HepG2 (cell line): ENCODE data around the gene UBAP2. TPM values are rescaled to one million over a fixed set of nuclear protein-coding genes. Genes with fewer than 3 reads are reported as not detected.

Experiments
- ATAC-seq: fragments of 200-7000 bp; cut with Tn5 transposase; 3 replicates; pipeline ENCODE4 v1.9.1; 2020; ENCODE audit warnings: mild to moderate bottlenecking, moderate library complexity
- BruUV-seq: library from RNA; stranded (reverse); fragments of 400-500 nt; replicated peaks from 2 replicates; lab custom pipeline; 2021; lab: Mats Ljungman, UMichigan
- CTCF ChIA-PET: fragments of 300-600 bp; formaldehyde crosslinking; extraction: SDS; loops from one replicate; lab custom pipeline; 2021; ENCODE audit warnings: low total read pairs, inconsistent platforms, low intra/inter-chr PET ratio; lab: Yijun Ruan, JAX
- POLR2A ChIA-PET: fragments of 350-600 bp; sonication (Branson Sonifier 250); formaldehyde crosslinking; loops from one replicate; lab custom pipeline; 2020; ENCODE audit warnings: antibody characterized with exemption, inconsistent platforms; lab: Yijun Ruan, JAX
- DNase-seq: peaks from one replicate; pipeline ENCODE4 v3.0.0-alpha.2; 2015; ENCODE audit warnings: low spot score
- FAIRE-seq: peaks from 3 replicates; lab custom pipeline; 2011; peaks lifted over from hg19 to GRCh38; lab: Jason Lieb, UNC
- H2AFZ ChIP-seq: one replicate; pipeline ENCODE4 v1.6.1; 2011; ENCODE audit warnings: low read length, inconsistent platforms
- H3K27ac ChIP-seq: fragments of 300-600 bp; 3 replicates; pipeline ENCODE4 v1.8.0; 2011; ENCODE audit warnings: mixed run types, mild to moderate bottlenecking, mixed read lengths, low read length, inconsistent platforms; ENCODE audit not compliant: insufficient read depth; ENCODE audit errors: extremely low read length
- H3K27me3 ChIP-seq, 2 experiments: fragments of 200-600 bp in 1 of 2; 2 replicates in 1 of 2; 3 replicates in 1 of 2; pipeline versions ENCODE4 v1.6.0 to v1.8.0; 2011; ENCODE audit warnings: low read length in 2 of 2, mild to moderate bottlenecking in 2 of 2, moderate library complexity in 2 of 2, inconsistent platforms in 1 of 2; ENCODE audit not compliant: insufficient read depth in 2 of 2, control insufficient read depth in 1 of 2
- H3K36me3 ChIP-seq, 2 experiments: fragments of 200-600 bp in 1 of 2; replicated peaks in 1 of 2; 2 replicates in 1 of 2; 3 replicates in 1 of 2; pipeline versions ENCODE4 v1.5.1 to v1.8.0; 2011; ENCODE audit warnings: low read length in 2 of 2, inconsistent platforms in 1 of 2; ENCODE audit not compliant: insufficient read depth in 2 of 2, control insufficient read depth in 1 of 2
- H3K4me1 ChIP-seq: 2 replicates; pipeline ENCODE4 v1.5.1; 2012; ENCODE audit warnings: low read length, inconsistent platforms; ENCODE audit not compliant: insufficient read depth
- H3K4me2 ChIP-seq: 2 replicates; pipeline ENCODE4 v1.6.0; 2011; ENCODE audit warnings: low read depth, low read length, inconsistent platforms
- H3K4me3 ChIP-seq, 3 experiments: fragments of 200-600 bp in 1 of 3; sonication (generic), shearing (Covaris generic) in 1 of 3; replicated peaks in 1 of 3; 2 replicates each; pipeline ENCODE4 v1.5.1; 2011 to 2016; ENCODE audit warnings: low read length in 3 of 3, inconsistent platforms in 2 of 3, low read depth in 2 of 3, mild to moderate bottlenecking in 2 of 3, control low read depth in 1 of 3, mixed read lengths in 1 of 3; ENCODE audit not compliant: insufficient read depth in 1 of 3
- H3K79me2 ChIP-seq: one replicate; pipeline ENCODE4 v1.6.1; 2011; ENCODE audit warnings: low read length, inconsistent platforms; ENCODE audit not compliant: insufficient read depth
- H3K9ac ChIP-seq: 2 replicates; pipeline ENCODE4 v1.6.0; 2011; ENCODE audit warnings: mild to moderate bottlenecking, low read depth, low read length, inconsistent platforms; ENCODE audit not compliant: insufficient read depth
- H3K9me3 ChIP-seq: 2 replicates; pipeline ENCODE4 v1.5.1; 2012; ENCODE audit warnings: mild to moderate bottlenecking, low read length
- H4K20me1 ChIP-seq: 2 replicates; pipeline ENCODE4 v1.6.0; 2011; ENCODE audit warnings: inconsistent platforms, mild to moderate bottlenecking, low read length, moderate library complexity; ENCODE audit not compliant: insufficient read depth
- FOSL2 ChIP-seq: sonication (generic); formaldehyde crosslinking; IDR thresholded peaks from 2 replicates; pipeline ENCODE4 v1.4.0; 2020; ENCODE audit warnings: missing genetic modification reagents
- KLF11 ChIP-seq: IDR thresholded peaks from 2 replicates; pipeline ENCODE4 v1.6.1; 2016; ENCODE audit warnings: missing compliant biosample characterization
- MAZ ChIP-seq, 2 experiments: sonication (generic) in 1 of 2; formaldehyde crosslinking in 1 of 2; IDR thresholded peaks; 2 replicates each; pipeline versions ENCODE4 v1.5.0 to v1.6.1; 2012 to 2020; ENCODE audit warnings: low read depth in 2 of 2, mild to moderate bottlenecking in 2 of 2, borderline replicate concordance in 1 of 2, improper control_type of control experiment in 1 of 2, low read length in 1 of 2, missing genetic modification reagents in 1 of 2, moderate library complexity in 1 of 2
- MTF1 ChIP-seq: sonication (generic); formaldehyde crosslinking; IDR thresholded peaks from 2 replicates; pipeline ENCODE4 v1.5.0; 2020; ENCODE audit warnings: missing genetic modification reagents
- NCOR1 ChIP-seq: fragments of 200-600 bp; sonication (generic); IDR thresholded peaks from 2 replicates; pipeline ENCODE4 v1.7.0; 2017; ENCODE audit warnings: antibody characterized with exemption, low read length, borderline replicate concordance
- NR2F6 ChIP-seq, 2 experiments: IDR thresholded peaks; 2 replicates each; pipeline ENCODE4 v1.6.1; 2016; ENCODE audit warnings: antibody characterized with exemption in 1 of 2, mild to moderate bottlenecking in 1 of 2
- TAF1 ChIP-seq: sonication (generic); formaldehyde crosslinking; IDR thresholded peaks from 2 replicates; pipeline ENCODE4 v1.4.0; 2020; ENCODE audit warnings: missing genetic modification reagents
- TCF12 ChIP-seq, 2 experiments: fragments of 450-650 bp in 1 of 2; sonication (generic) in 1 of 2; formaldehyde crosslinking in 1 of 2; IDR thresholded peaks; 2 replicates each; pipeline versions ENCODE4 v1.6.1 to v1.8.0; 2017 to 2022; ENCODE audit warnings: antibody characterized with exemption in 1 of 2, mild to moderate bottlenecking in 1 of 2, missing genetic modification reagents in 1 of 2, moderate library complexity in 1 of 2
- ZIK1 ChIP-seq: sonication (generic); formaldehyde crosslinking; IDR thresholded peaks from 2 replicates; pipeline ENCODE4 v1.5.0; 2020; ENCODE audit warnings: mild to moderate bottlenecking, low read depth, missing genetic modification reagents, borderline replicate concordance
- ZNF121 ChIP-seq: sonication (generic); formaldehyde crosslinking; IDR thresholded peaks from 2 replicates; pipeline ENCODE4 v1.5.0; 2020; ENCODE audit warnings: mild to moderate bottlenecking, missing genetic modification reagents
- ZNF180 ChIP-seq: sonication (generic); formaldehyde crosslinking; IDR thresholded peaks from 2 replicates; pipeline ENCODE4 v1.4.0; 2020; ENCODE audit warnings: low read depth, missing genetic modification reagents, borderline replicate concordance
- ZNF670 ChIP-seq: sonication (generic); formaldehyde crosslinking; IDR thresholded peaks from 2 replicates; pipeline ENCODE4 v1.8.0; 2022; ENCODE audit warnings: mild to moderate bottlenecking, missing genetic modification reagents, borderline replicate concordance
- WGBS: methylation state at CpG from one replicate; pipeline ENCODE4 v1.1.6; 2017; ENCODE audit warnings: low lambda C conversion rate; 5-methylcytosine and 5-hydroxymethylcytosine counted together
- in situ Hi-C: cut with HindIII; loops from 2 replicates; pipeline ENCODE4 v1.10.0; 2017; ENCODE audit warnings: low pct_unique_long_range_greater_than_20kb; ENCODE audit not compliant: extremely low pct_ligation_motif_present
- intact Hi-C: fragments of 100-400 bp; cut with micrococcal nuclease; formaldehyde crosslinking; loops from one replicate; pipeline ENCODE4 v1.10.0; 2022; ENCODE audit not compliant: unreplicated experiment
- polyA plus RNA-seq, 8 experiments: library from polyadenylated mRNA; depleted of rRNA in 3 of 8; stranded (reverse) in 7 of 8; unstranded in 1 of 8; fragments of >200 nt; fragmentation: Illumina TruSeq in 4 of 8; extraction: Trizol in 4 of 8; gene quantifications; 2 replicates each; pipeline versions ENCODE4 v1.2.1 to v1.2.3, GENCODE V29; 2011 to 2016; ENCODE audit warnings: low read depth in 4 of 8, missing spikeins in 1 of 8, mixed read lengths in 1 of 8; ENCODE audit not compliant: insufficient read depth in 1 of 8
- total RNA-seq, 5 experiments: library from RNA; depleted of rRNA; stranded (reverse); fragments of >200 nt; fragmentation: Illumina TruSeq; extraction: Trizol; gene quantifications; 2 replicates each; pipeline ENCODE4 v1.2.3, GENCODE V29; 2016; ENCODE audit warnings: low read depth in 1 of 5
- TF ChIP-seq, protein P1 (sequence below): sonication (generic); formaldehyde crosslinking; conservative IDR thresholded peaks from 2 replicates; pipeline ENCODE4 v1.8.1; 2023; ENCODE audit warnings: missing genetic modification reagents
- TF ChIP-seq, protein P2 (sequence below): IDR thresholded peaks from 2 replicates; pipeline ENCODE4 v1.6.1; 2012; ENCODE audit warnings: low read depth, low read length, improper control_type of control experiment
- TF ChIP-seq, protein P3 (sequence below): sonication (generic); formaldehyde crosslinking; IDR thresholded peaks from 2 replicates; pipeline ENCODE4 v1.5.0; 2020; ENCODE audit warnings: missing genetic modification reagents, mild to moderate bottlenecking, borderline replicate concordance
- TF ChIP-seq, protein P4 (sequence below): sonication (generic); formaldehyde crosslinking; IDR thresholded peaks from 2 replicates; pipeline ENCODE4 v1.4.0; 2020; ENCODE audit warnings: missing genetic modification reagents, borderline replicate concordance

The UBAP2 gene
- total and polyA plus RNA-seq, 2 of the 13 experiments (the other 11 are each of a cell fraction or from before 2014, with no cell fraction given): 19.0 to 22.0 TPM

DNA sequence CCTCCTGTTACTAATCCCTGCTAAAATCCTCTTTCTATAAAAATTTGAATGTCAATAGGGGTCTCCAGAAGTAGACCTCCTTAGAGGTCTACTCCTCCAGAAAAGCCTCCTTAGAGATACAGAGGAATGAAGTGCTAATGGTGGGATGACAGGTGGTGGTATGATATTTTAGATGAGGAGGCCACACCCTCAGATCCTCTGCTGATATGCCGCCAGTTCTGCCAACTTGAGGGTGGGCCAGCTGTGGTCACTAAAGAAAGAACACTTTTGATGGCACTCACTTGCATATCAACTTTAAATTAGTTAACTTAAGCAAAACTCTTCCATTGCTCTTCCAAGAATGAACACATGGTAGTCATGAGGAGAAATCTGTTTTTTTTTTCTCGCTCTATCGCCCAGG lies 16.9 kb upstream of the UBAP2 start:
- Histone ChIP-seq H3K9ac (no peak overlapping the region), H3K79me2 (no peaks in the 10 kb centered on the region), H3K36me3 (no peaks in the 10 kb centered on the region), H4K20me1 (no peaks in the 10 kb centered on the region), H3K4me2 (no peak overlapping the region), H3K27ac (no peak overlapping the region), H3K4me1 (peaks cover 17% of the 10 kb centered on the region), H3K4me3 (no peak overlapping the region), H3K9me3 (no peaks in the 10 kb centered on the region), H3K27me3 (no peaks in the 10 kb centered on the region), H2AFZ (no peak overlapping the region)
- no peak for DNase-seq
- intact Hi-C loops (no loop called here), in situ Hi-C loops (no loop called here)
- 83% methylated on average over 3 of the region's 3 CpGs for WGBS
- no TSS peak for BruUV-seq
- no peak for ATAC-seq
- TF ChIP-seq NR2F6 (IDR thresholded peaks at IDR 0.05) (no peak), NR2F6 (CRISPR knock-in tag; IDR thresholded peaks at IDR 0.05) (no peak), ZNF180 (CRISPR knock-in tag) (no peak), KLF11 (CRISPR knock-in tag) (no peak), ZNF121 (CRISPR knock-in tag) (no peak), TAF1 (no peak), MTF1 (CRISPR knock-in tag) (no peak), FOSL2 (CRISPR knock-in tag) (no peak), MAZ (IDR thresholded peaks at IDR 0.05; ENCODE audit: borderline replicate concordance, low read depth, low read length) (no peak), MAZ (CRISPR knock-in tag; IDR thresholded peaks at IDR 0.05; ENCODE audit: low read depth) (no peak), ZNF670 (CRISPR knock-in tag) (no peak), ZIK1 (CRISPR knock-in tag) (no peak), TCF12 (IDR thresholded peaks at IDR 0.05) (no peak), TCF12 (CRISPR knock-in tag; IDR thresholded peaks at IDR 0.05) (no peak), NCOR1 (no peak)
- TF ChIP-seq, protein P1, sequence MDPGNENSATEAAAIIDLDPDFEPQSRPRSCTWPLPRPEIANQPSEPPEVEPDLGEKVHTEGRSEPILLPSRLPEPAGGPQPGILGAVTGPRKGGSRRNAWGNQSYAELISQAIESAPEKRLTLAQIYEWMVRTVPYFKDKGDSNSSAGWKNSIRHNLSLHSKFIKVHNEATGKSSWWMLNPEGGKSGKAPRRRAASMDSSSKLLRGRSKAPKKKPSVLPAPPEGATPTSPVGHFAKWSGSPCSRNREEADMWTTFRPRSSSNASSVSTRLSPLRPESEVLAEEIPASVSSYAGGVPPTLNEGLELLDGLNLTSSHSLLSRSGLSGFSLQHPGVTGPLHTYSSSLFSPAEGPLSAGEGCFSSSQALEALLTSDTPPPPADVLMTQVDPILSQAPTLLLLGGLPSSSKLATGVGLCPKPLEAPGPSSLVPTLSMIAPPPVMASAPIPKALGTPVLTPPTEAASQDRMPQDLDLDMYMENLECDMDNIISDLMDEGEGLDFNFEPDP: no peak
- TF ChIP-seq, protein P2, sequence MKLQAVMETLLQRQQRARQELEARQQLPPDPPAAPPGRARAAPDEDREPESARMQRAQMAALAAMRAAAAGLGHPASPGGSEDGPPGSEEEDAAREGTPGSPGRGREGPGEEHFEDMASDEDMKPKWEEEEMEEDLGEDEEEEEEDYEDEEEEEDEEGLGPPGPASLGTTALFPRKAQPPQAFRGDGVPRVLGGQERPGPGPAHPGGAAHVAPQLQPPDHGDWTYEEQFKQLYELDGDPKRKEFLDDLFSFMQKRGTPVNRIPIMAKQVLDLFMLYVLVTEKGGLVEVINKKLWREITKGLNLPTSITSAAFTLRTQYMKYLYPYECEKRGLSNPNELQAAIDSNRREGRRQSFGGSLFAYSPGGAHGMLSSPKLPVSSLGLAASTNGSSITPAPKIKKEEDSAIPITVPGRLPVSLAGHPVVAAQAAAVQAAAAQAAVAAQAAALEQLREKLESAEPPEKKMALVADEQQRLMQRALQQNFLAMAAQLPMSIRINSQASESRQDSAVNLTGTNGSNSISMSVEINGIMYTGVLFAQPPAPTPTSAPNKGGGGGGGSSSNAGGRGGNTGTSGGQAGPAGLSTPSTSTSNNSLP: no peak
- TF ChIP-seq, protein P3, sequence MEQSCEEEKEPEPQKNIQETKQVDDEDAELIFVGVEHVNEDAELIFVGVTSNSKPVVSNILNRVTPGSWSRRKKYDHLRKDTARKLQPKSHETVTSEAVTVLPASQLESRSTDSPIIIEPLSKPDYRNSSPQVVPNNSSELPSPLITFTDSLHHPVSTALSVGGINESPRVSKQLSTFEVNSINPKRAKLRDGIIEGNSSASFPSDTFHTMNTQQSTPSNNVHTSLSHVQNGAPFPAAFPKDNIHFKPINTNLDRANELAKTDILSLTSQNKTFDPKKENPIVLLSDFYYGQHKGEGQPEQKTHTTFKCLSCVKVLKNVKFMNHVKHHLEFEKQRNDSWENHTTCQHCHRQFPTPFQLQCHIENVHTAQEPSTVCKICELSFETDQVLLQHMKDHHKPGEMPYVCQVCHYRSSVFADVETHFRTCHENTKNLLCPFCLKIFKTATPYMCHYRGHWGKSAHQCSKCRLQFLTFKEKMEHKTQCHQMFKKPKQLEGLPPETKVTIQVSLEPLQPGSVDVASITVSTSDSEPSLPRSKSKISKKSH (CRISPR knock-in tag): no peak
- TF ChIP-seq, protein P4, sequence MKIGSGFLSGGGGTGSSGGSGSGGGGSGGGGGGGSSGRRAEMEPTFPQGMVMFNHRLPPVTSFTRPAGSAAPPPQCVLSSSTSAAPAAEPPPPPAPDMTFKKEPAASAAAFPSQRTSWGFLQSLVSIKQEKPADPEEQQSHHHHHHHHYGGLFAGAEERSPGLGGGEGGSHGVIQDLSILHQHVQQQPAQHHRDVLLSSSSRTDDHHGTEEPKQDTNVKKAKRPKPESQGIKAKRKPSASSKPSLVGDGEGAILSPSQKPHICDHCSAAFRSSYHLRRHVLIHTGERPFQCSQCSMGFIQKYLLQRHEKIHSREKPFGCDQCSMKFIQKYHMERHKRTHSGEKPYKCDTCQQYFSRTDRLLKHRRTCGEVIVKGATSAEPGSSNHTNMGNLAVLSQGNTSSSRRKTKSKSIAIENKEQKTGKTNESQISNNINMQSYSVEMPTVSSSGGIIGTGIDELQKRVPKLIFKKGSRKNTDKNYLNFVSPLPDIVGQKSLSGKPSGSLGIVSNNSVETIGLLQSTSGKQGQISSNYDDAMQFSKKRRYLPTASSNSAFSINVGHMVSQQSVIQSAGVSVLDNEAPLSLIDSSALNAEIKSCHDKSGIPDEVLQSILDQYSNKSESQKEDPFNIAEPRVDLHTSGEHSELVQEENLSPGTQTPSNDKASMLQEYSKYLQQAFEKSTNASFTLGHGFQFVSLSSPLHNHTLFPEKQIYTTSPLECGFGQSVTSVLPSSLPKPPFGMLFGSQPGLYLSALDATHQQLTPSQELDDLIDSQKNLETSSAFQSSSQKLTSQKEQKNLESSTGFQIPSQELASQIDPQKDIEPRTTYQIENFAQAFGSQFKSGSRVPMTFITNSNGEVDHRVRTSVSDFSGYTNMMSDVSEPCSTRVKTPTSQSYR (CRISPR knock-in tag): no peak
- no peak for FAIRE-seq
- ChIA-PET POLR2A (no interaction called here), CTCF (no interaction called here)
